Chondrocyte (in vitro differentiated cells): ENCODE results near the gene LAMB1. TPM values are rescaled to one million over a fixed set of nuclear protein-coding genes. Genes with fewer than 3 reads are reported as not detected.

ENCODE experiments used
- DNase-seq: peaks from one replicate; pipeline ENCODE4 v3.0.0; 2021; ENCODE audit warnings: mixed read lengths, low spot score
- H3K27ac Mint-ChIP-seq: one replicate; pipeline ENCODE4 v1.8.0; 2021; ENCODE audit warnings: mild to moderate bottlenecking, moderate library complexity, mixed read lengths; ENCODE audit not compliant: unreplicated experiment
- H3K27me3 Mint-ChIP-seq: 2 replicates; pipeline ENCODE4 v1.8.0; 2021; ENCODE audit warnings: low read depth, mixed read lengths
- H3K36me3 Mint-ChIP-seq: 2 replicates; pipeline ENCODE4 v1.8.0; 2021; ENCODE audit warnings: low read depth, mixed read lengths
- H3K4me1 Mint-ChIP-seq: 2 replicates; pipeline ENCODE4 v1.8.0; 2021; ENCODE audit warnings: low read depth, mild to moderate bottlenecking, mixed read lengths
- H3K4me3 Mint-ChIP-seq: one replicate; pipeline ENCODE4 v1.8.0; 2021; ENCODE audit warnings: mild to moderate bottlenecking, moderate library complexity, mixed read lengths; ENCODE audit not compliant: unreplicated experiment
- H3K9me3 Mint-ChIP-seq: 2 replicates; pipeline ENCODE4 v1.8.0; 2021; ENCODE audit warnings: low read depth, mixed read lengths
- CTCF ChIP-seq: fragments of 200-600 bp; sonication (generic); IDR thresholded peaks from 2 replicates; pipeline ENCODE4 v1.5.0; 2021; ENCODE audit warnings: antibody characterized with exemption, mild to moderate bottlenecking, moderate library complexity
- total RNA-seq: library from RNA; stranded (reverse); gene quantifications from 3 replicates; pipeline ENCODE4 v1.2.1, GENCODE V29; 2021

The LAMB1 gene
- total RNA-seq, 1 donor from 2014 or later, result 466 TPM

- Mint-ChIP-seq H3K36me3 (no peaks in the 10 kb centered on the region), H3K27ac (peak overlapping the region; percentile 90), H3K4me1 (peaks cover 21% of the 10 kb centered on the region), H3K9me3 (no peaks in the 10 kb centered on the region), H3K27me3 (no peaks in the 10 kb centered on the region), H3K4me3 (no peak overlapping the region)
- no peak for TF ChIP-seq CTCF
- DNase-seq, result no peak
Observed at GRCh38 chr7:108045669-108046068, 42.7 kb upstream of the LAMB1 start.

GRCh38 chr7:108045154-108045553 is 42.2 kb upstream of the LAMB1 start:
- H3K4me3 Mint-ChIP-seq, result no peak overlapping the region
- DNase-seq, result no peak
- H3K36me3 Mint-ChIP-seq, result no peaks in the 10 kb centered on the region
- H3K27ac Mint-ChIP-seq, result peak overlapping the region; percentile 90
- no peaks in the 10 kb centered on the region for H3K9me3 Mint-ChIP-seq
- no peaks in the 10 kb centered on the region for H3K27me3 Mint-ChIP-seq
- H3K4me1 Mint-ChIP-seq, result peaks cover 19% of the 10 kb centered on the region
- no peak for TF ChIP-seq CTCF

- Mint-ChIP-seq H3K9me3 (no peaks in the 10 kb centered on the region), H3K4me1 (peaks cover 24% of the 10 kb centered on the region), H3K27me3 (no peaks in the 10 kb centered on the region), H3K4me3 (no peak overlapping the region), H3K27ac (peak overlapping the region; percentile 90), H3K36me3 (no peaks in the 10 kb centered on the region)
- DNase-seq, result no peak
- TF ChIP-seq CTCF, result no peak
Observed at GRCh38 chr7:108044345-108044744, 41.4 kb upstream of the LAMB1 start.

GRCh38 chr7:108038986-108039385 is 36.0 kb upstream of the LAMB1 start:
- peak overlapping the region; percentile 54 for H3K27ac Mint-ChIP-seq
- peaks cover 24% of the 10 kb centered on the region for H3K4me1 Mint-ChIP-seq
- DNase-seq, result no peak
- no peak overlapping the region for H3K4me3 Mint-ChIP-seq
- no peaks in the 10 kb centered on the region for H3K36me3 Mint-ChIP-seq
- no peak for TF ChIP-seq CTCF
- no peaks in the 10 kb centered on the region for H3K9me3 Mint-ChIP-seq
- H3K27me3 Mint-ChIP-seq, result no peaks in the 10 kb centered on the region

GRCh38 chr7:108037741-108038140 is 34.8 kb upstream of the LAMB1 start:
- no peak for TF ChIP-seq CTCF
- H3K4me1 Mint-ChIP-seq, result peaks cover 21% of the 10 kb centered on the region
- H3K4me3 Mint-ChIP-seq, result no peak overlapping the region
- no peaks in the 10 kb centered on the region for H3K27me3 Mint-ChIP-seq
- no peak overlapping the region for H3K27ac Mint-ChIP-seq
- no peaks in the 10 kb centered on the region for H3K36me3 Mint-ChIP-seq
- H3K9me3 Mint-ChIP-seq, result no peaks in the 10 kb centered on the region
- no peak for DNase-seq
